GM10847 (cell line): ENCODE measurements around the gene COL7A1.

Source experiments
- POLR2A ChIP-seq: IDR thresholded peaks from 2 replicates; pipeline ENCODE4 v1.6.1; 2011; ENCODE audit not compliant: insufficient read length; ENCODE audit errors: extremely low read depth

The COL7A1 gene

DNA sequence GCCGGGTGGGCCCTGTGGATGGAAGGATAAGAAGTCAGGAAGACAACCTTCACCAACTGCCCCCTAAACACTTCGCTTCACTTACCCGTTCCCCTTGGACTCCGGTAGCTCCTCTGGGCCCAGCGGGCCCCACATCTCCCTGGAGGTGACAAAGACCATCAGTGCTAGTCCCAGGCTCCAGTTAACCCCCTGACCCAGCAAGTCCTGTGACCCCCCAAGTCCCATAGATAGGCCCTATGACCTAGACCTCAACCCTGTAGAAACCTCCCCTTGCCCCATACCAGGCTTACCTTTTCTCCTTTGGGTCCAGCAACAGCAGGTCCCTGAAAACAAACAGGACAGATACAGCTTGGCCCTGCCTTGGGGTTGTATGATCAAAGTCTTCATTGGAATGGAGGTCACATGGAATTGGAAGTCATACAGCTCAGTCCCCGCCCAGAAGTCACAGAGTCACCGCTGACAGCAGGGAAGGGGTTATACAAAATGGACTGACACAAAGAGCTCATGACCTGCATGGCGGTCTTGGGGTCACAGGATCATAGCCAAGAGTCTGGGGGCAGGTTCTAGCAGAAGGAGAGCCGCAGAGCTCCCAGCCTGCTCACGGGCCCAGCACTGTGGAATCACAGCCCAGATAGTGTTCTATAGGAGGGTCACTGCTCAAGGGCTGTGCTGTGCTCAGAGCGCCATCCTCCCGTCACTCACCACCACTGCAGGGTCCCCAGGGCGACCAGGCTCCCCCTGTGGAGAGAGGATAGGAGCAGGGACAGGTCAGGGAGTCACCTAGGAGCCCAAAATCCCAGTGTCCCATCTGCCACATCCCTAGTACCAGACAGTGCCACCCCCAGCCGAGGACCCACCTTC lies 13.3 kb downstream of the COL7A1 start:
- TF ChIP-seq POLR2A: no peak

DNA sequence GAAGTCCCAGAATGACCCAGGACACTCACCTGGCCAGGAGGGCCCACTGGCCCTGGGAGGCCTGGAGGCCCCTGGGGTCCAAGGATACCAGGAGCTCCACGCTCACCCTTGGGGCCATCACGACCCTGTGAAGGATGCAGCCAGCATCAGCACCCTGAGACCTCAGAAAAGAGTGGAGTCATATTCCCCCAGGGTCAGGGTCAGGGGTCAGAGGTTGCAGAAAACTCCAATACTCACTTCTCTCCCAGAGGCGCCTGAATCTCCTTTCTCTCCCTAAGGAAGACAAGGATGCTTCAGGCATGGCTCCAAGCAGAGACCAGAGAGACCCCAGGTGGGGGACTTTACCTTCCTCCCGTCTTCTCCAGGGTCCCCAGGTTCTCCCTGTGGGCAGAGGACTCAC lies 18.5 kb downstream of the COL7A1 start:
- TF ChIP-seq POLR2A: no peak

- no peak for TF ChIP-seq POLR2A
Observed at GRCh38 chr3:48575366-48575765, 19.8 kb downstream of the COL7A1 start.

DNA sequence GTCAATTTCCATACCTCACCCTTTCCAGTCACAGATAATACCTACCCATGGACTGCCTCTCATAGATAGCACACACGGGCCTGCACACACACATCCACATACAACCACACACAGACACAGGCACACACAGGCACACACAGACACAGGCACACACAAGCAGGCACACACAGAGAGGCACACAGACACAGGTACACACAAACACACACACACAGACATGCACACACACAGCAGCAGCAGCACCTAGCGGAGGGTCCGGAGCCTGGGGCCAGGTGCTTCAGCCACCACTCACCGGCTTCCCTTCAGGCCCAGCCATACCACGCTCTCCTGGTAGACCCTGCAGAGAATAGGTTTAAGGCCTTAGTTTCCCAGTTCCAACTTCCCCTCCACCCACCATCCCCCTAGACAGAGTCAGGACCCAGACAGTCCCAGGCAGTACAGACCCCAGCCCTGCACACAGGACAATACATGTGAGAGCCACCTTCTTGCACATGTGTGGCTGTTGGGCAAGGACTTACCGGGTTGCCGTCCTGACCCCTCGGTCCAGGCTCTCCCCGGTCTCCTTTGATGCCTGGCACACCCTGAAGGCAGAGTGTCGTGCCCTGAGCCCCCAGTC lies 21.1 kb downstream of the COL7A1 start:
- no peak for TF ChIP-seq POLR2A

DNA sequence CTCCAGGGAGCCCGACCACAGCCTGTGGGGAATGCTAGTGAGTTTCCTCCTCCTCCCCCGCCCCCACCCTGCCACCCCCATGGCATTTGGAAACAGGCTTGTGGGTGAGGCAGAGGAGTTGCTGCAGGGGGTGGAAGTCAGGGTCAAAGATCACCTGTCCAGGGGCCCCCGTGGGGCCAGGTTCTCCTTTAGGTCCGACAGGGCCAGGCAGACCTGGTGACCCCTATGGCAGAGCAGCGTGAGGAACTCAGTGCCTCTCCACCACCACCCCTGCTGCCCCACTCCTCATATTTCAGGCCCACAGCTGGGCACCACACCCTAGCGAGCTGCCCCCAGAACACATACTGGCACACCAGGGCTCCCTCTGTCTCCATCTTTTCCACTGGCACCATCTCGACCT lies 22.6 kb downstream of the COL7A1 start:
- TF ChIP-seq POLR2A: no peak

DNA sequence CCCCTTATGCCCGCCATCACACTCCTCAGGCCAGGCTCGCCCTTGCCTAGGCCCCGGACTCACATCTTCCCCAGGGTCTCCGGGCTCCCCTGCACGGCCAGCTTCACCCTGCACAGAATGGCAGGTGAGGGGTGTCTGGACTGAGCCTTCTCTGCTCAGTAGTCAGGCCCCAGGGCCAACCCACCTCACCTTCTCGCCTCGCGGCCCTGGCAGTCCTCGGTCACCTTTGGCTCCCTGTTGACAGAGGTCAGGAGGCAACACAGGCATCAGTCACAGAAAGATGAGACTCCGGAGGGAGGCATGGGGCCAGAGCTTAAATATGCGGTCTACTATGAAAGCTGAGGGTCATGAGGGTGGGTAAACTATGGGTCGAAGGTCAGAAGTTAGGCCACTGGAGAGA lies 23.2 kb downstream of the COL7A1 start:
- TF ChIP-seq POLR2A: no peak

- no peak for TF ChIP-seq POLR2A
Observed at GRCh38 chr3:48569808-48570450, 25.2 kb downstream of the COL7A1 start.

DNA sequence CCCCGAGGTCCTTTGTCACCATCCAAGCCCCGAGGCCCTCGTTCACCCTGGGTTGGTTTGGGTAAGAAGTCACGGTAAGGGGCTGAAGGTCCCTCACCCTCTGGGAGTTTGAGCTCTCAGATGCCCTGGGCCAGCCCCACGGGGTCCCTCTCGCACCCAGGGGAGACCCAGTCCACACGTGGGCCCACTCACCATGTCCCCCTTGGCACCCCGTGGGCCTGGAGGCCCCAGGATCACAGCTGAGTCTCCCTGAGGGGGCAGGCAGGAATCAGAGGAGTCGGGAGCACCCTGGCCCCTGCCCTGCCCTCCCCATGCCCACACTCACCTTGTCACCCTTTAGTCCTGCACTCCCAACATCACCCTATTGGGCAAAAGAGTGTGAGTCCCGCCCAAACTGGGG lies 25.7 kb downstream of the COL7A1 start:
- no peak for TF ChIP-seq POLR2A

- TF ChIP-seq POLR2A: no peak
Observed at GRCh38 chr3:48568476-48568875, 26.7 kb downstream of the COL7A1 start.

DNA sequence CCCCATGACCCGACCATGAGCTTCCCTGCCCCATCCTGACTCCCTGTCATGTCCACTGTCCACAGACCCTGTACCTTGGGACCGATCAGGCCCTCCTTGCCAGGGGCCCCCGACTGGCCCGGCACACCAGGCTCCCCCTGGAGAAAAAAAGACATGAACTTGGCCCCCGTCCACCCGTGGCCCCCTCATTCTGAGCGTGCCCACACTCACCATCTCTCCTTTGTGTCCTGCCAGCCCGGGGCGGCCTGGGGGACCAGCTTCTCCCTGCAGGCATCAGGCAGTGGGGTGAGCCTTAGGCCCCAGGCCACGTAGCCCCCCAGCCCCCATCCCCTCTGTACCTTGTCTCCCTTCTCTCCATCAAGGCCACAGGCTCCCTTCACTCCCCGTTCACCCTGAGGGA lies 27.6 kb downstream of the COL7A1 start:
- no peak for TF ChIP-seq POLR2A

DNA sequence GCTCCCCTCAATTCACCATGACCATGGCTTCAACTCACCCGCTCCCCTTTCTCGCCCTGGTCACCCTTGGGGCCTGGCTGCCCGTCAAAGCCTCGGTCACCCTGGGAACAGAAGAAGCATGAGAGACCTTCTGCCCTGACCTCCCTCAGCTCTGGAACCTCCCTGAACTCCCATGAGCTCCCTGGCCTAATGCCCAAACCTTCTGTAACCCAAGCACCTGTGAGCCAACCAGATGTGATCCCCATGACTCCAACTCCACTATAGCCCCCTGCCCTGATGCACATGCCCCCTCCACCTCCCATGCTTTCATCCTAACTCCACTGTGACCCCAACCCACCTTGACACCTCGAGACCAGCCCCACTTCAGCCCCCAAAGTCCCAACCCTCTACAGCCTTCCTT lies 28.0 kb downstream of the COL7A1 start:
- TF ChIP-seq POLR2A: no peak

DNA sequence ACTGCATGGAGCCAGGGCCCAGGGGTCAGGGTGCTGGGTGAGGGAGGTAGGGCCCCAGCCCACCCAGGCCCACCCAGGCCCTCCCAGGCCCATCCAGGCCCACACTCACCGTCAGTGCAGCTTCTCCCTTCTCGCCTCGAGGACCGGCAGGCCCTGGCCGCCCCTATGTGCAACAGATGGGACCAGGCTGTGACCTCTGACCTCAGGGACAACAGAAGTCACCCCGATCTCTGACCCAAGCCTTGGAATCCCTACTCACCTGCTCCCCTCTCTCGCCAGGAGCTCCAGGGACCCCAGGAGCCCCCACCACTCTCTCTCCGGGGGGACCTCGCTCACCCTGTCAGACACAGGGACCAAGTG lies 28.7 kb downstream of the COL7A1 start:
- TF ChIP-seq POLR2A: no peak

GRCh38 chr3:48565591-48566400 lies 29.3 kb downstream of the COL7A1 start:
- no peak for TF ChIP-seq POLR2A

DNA sequence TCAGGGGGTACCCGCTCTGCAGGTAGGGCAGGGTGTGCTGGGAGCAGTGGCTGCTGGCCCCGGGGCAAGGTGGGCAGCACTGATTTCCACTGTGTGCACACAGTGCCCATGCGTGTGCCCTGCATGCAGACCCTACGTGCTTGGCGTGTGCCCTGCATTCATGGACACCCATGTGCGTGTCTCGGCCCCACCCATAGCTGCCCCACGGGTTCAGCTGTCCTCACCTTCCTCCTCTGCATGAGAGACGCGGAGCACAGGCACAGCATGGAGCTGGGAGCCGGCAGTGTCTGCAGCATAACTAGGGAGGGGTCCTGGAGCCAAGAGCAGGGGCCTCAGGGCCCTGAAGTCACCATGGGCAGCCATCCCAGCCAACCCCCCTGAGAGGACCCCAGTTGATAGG lies 29.9 kb downstream of the COL7A1 start:
- TF ChIP-seq POLR2A: no peak

GRCh38 chr3:48564667-48565066 lies 30.5 kb downstream of the COL7A1 start:
- no peak for TF ChIP-seq POLR2A
